ENCODE data around the gene CYP3A7.

GRCh38 chr7:99672573-99672972 is 62.4 kb downstream of the CYP3A7 start:
- TF ChIP-seq, protein P1, sequence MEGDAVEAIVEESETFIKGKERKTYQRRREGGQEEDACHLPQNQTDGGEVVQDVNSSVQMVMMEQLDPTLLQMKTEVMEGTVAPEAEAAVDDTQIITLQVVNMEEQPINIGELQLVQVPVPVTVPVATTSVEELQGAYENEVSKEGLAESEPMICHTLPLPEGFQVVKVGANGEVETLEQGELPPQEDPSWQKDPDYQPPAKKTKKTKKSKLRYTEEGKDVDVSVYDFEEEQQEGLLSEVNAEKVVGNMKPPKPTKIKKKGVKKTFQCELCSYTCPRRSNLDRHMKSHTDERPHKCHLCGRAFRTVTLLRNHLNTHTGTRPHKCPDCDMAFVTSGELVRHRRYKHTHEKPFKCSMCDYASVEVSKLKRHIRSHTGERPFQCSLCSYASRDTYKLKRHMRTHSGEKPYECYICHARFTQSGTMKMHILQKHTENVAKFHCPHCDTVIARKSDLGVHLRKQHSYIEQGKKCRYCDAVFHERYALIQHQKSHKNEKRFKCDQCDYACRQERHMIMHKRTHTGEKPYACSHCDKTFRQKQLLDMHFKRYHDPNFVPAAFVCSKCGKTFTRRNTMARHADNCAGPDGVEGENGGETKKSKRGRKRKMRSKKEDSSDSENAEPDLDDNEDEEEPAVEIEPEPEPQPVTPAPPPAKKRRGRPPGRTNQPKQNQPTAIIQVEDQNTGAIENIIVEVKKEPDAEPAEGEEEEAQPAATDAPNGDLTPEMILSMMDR (IDR thresholded peaks at IDR 0.05; ENCODE audit: low read depth, low read length) = no peak
- no peak for TF ChIP-seq EZH2phosphoT487 (IDR thresholded peaks at IDR 0.05; ENCODE audit: low read depth)

Measured in OCI-LY3 (cell line).